Common myeloid progenitor, CD34-positive (primary cell): ENCODE results near the gene MVK.

Source experiments
- CTCF ChIA-PET: fragments of 350-600 bp; sonication (Branson Sonifier 250); formaldehyde crosslinking; loops from one replicate; lab custom pipeline; 2021; ENCODE audit warnings: antibody characterized with exemption; lab: Charles Lee
- POLR2A ChIA-PET: fragments of 350-600 bp; sonication (Branson Sonifier 250); formaldehyde crosslinking; loops from one replicate; lab custom pipeline; 2021; ENCODE audit warnings: antibody characterized with exemption; lab: Charles Lee
- DNase-seq, 3 donors: peaks; one replicate each; pipeline versions ENCODE4 v3.0.0 to v3.0.0-alpha.2; 2013
- H3K27ac ChIP-seq, 2 experiments: 1 replicate in 1 of 2; 2 replicates in 1 of 2; pipeline ENCODE4 v1.7.0; 2013; ENCODE audit warnings: inconsistent platforms in 2 of 2, low read length in 2 of 2, mild to moderate bottlenecking in 2 of 2, low read depth in 1 of 2, moderate library complexity in 1 of 2; ENCODE audit not compliant: severe bottlenecking in 2 of 2, insufficient read depth in 1 of 2, poor library complexity in 1 of 2
- H3K27me3 ChIP-seq, 5 experiments: replicated peaks in 2 of 5; 1 replicate in 3 of 5; 2 replicates in 2 of 5; pipeline versions ENCODE4 v1.6.1 to v1.7.0; 2013; ENCODE audit warnings: low read length in 4 of 5, mild to moderate bottlenecking in 2 of 5, moderate library complexity in 2 of 5, inconsistent platforms in 1 of 5; ENCODE audit not compliant: insufficient read depth in 5 of 5, control insufficient read depth in 4 of 5
- H3K36me3 ChIP-seq, 4 experiments: 1 replicate in 2 of 4; 2 replicates in 2 of 4; pipeline versions ENCODE4 v1.6.1 to v1.7.0; 2013; ENCODE audit warnings: low read length in 3 of 4, control low read depth in 1 of 4, mild to moderate bottlenecking in 1 of 4; ENCODE audit not compliant: control insufficient read depth in 4 of 4, insufficient read depth in 4 of 4
- H3K4me1 ChIP-seq, 4 experiments: 1 replicate in 3 of 4; 2 replicates in 1 of 4; pipeline versions ENCODE4 v1.6.1 to v1.7.1; 2013; ENCODE audit warnings: low read length in 3 of 4, mild to moderate bottlenecking in 3 of 4, control low read depth in 1 of 4, inconsistent platforms in 1 of 4, moderate library complexity in 1 of 4; ENCODE audit not compliant: control insufficient read depth in 4 of 4, insufficient read depth in 4 of 4; ENCODE audit errors: control extremely low read depth in 1 of 4
- H3K4me3 ChIP-seq, 7 experiments: 1 replicate in 4 of 7; 2 replicates in 3 of 7; pipeline versions ENCODE4 v1.5.1 to v1.7.0; 2013; ENCODE audit warnings: mild to moderate bottlenecking in 7 of 7, low read length in 6 of 7, moderate library complexity in 6 of 7, inconsistent platforms in 2 of 7, low read depth in 2 of 7, control low read depth in 1 of 7; ENCODE audit not compliant: insufficient read depth in 4 of 7, control insufficient read depth in 1 of 7; ENCODE audit errors: extremely low read depth in 1 of 7
- H3K9me3 ChIP-seq, 5 experiments: 1 replicate in 4 of 5; 2 replicates in 1 of 5; pipeline versions ENCODE4 v1.6.1 to v1.7.1; 2013; ENCODE audit warnings: low read length in 4 of 5, mild to moderate bottlenecking in 2 of 5, inconsistent platforms in 1 of 5, low read depth in 1 of 5, moderate library complexity in 1 of 5; ENCODE audit not compliant: control insufficient read depth in 4 of 5, insufficient read depth in 2 of 5; ENCODE audit errors: control extremely low read depth in 1 of 5
- WGBS: methylation state at CpG from one replicate; pipeline ENCODE4 v1.1.5; 2013; ENCODE audit not compliant: insufficient coverage; 5-methylcytosine and 5-hydroxymethylcytosine counted together

MVK gene

DNA sequence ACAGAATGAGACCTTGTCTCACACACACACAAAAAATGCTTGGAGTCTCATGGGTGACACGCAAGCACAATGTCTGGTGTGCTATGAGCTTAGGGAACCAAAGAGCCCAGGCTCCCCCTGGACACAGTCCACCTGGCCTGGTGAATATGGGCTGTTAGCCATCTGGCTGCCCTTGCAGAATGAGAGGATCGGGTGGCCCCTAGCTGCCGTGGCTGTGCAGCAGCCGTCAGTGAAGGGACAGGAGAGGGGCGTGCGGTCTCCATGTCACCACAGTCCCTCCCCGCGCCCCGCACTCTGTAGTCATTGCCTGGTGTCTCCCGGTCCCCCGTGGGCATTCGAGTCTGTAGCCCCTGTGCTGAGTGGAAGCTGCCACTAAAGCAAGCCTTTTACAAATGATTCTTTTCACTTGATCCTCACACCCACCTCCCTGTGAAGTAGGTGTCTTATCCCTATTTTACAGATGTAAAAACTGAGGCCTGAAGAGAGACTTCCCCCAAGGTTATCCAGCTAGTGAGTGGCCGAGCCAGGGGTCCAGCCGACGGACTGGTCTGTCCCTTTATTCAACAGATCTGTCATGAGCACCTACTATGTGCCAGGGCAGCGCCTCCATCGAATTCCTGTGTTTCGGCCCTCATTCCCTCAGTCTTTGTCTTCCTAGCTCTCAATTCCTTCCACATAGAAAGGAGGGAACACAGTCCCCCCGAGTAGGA, 18.8 kb downstream of the MVK start:
- no peak for DNase-seq
- peaks cover 2 to 20% (median 9%) of the 10 kb centered on the region in 4 experiments for H3K4me1 ChIP-seq
- no peak overlapping the region for H3K27ac ChIP-seq
- POLR2A ChIA-PET: no interaction called here
- CTCF ChIA-PET: interaction anchor here (1.5 kb wide), 1 partner anchor 19 kb away, joined by 3 read pairs; the partner anchor contains the start of genes MMAB and MVK
- peaks cover 0 to 89% (median 17%) of the 10 kb centered on the region in 4 experiments for H3K36me3 ChIP-seq
- peaks cover 0 to 4% (median 0%) of the 10 kb centered on the region in 5 experiments for H3K27me3 ChIP-seq
- no peaks in the 10 kb centered on the region for H3K9me3 ChIP-seq
- H3K4me3 ChIP-seq: no peak overlapping the region
- WGBS: 96% methylated on average over 16 of the region's 19 CpGs

DNA sequence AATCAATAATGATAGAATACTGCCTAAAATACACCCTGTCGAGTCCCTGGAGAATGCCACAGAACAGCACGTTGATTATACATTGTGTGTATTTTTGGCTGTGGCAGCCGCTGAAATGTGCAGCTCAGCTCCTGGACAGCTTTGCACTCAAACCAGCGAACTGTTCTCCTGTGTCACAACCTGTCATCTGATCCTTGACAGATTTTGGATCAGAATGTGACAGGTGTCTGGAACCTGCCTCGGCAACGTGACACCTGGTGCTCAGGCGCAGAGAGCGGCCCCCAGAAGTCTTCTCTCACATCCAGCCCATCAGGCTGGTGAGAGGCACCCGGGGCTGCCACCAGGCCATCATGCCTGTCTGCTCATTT, 19.3 kb downstream of the MVK start:
- Histone ChIP-seq H3K36me3 (peaks cover 0 to 84% (median 17%) of the 10 kb centered on the region in 4 experiments), H3K9me3 (no peaks in the 10 kb centered on the region), H3K27me3 (peaks cover 0 to 4% (median 0%) of the 10 kb centered on the region in 5 experiments), H3K27ac (no peak overlapping the region), H3K4me3 (no peak overlapping the region), H3K4me1 (peaks cover 2 to 20% (median 13%) of the 10 kb centered on the region in 4 experiments)
- POLR2A ChIA-PET: no interaction called here
- no peak for DNase-seq
- CTCF ChIA-PET: interaction anchor here (1.5 kb wide), 1 partner anchor 20 kb away, joined by 3 read pairs; the partner anchor contains the start of genes MMAB and MVK
- WGBS: 96% methylated on average over 9 of the region's 9 CpGs

DNA sequence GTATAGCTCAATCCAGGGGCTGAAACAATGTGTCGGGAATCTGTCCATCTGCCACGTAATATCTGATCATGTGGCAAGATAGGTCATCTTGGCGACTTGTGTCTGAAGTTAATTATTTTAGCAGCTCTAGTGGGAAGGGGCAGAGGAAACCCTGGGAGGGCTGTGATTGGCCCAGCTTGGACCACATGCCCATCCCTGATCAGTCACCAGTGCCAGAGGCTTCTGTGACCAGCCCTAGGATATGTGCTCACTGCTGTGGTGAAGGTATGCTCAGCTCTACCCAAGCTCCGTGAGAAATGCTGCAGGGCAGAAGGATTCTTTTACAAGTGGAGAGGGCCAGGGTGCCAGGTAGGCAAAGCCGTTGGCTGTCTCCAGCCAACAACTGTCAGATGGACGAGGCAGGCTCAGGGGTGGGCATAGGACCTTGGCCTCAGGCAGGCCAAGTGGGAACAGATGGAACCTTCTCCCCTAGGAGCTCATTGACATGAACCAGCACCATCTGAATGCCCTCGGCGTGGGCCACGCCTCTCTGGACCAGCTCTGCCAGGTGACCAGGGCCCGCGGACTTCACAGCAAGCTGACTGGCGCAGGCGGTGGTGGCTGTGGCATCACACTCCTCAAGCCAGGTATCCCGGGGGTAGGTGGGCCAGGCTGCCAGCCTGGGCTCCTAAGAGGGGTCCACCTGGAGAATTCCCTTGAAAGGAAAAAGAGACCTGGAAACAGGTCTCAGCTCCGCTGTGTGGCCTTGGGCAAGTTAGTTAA, 21.1 kb downstream of the MVK start:
- 94% methylated on average over 15 of the region's 15 CpGs for WGBS
- CTCF ChIA-PET: interaction anchor here (0.9 to 8.3 kb wide), 7 partner anchors 8 to 182 kb away, joined by 3 to 85 read pairs (median 3); no protein-coding TSS in a partner anchor
- H3K9me3 ChIP-seq: no peaks in the 10 kb centered on the region
- H3K4me1 ChIP-seq: peaks cover 2 to 20% (median 13%) of the 10 kb centered on the region in 4 experiments
- POLR2A ChIA-PET: interaction anchor here (0.6 kb wide), 1 partner anchor 69 kb away, joined by 3 read pairs; no protein-coding TSS in a partner anchor
- peaks cover 0 to 4% (median 0%) of the 10 kb centered on the region in 5 experiments for H3K27me3 ChIP-seq
- H3K4me3 ChIP-seq: no peak overlapping the region
- H3K27ac ChIP-seq: no peak overlapping the region
- no peak for DNase-seq
- peaks cover 0 to 66% (median 13%) of the 10 kb centered on the region in 4 experiments for H3K36me3 ChIP-seq

DNA sequence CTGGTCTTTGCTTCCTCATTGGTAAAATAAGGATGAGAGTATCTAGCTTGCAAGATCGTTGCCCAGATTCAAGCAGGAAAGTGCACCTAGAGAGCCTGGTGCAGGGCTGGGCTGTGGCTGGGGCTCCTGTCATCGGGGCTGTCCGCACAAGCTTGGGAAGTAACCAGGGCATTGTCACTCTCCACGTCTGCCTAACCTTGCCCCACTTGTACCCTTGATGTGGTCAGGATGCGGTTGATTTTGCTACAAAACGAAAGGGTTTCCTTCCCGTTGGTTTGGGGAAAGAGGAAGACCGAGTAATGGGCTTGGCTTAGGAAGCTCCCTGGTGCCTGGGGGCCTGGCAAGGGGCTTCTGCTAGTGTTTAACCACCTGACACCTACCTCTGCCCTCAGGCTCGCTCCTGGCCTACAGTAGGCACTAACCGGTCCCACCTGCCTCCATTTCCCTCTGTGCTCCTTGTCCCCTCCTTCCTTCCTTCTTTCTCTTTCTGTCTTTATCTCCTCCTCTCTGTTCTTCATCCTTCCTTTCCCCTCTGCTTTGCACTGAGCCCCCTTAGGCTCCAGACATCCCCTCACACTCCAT, 21.8 kb downstream of the MVK start:
- ChIA-PET CTCF (interaction anchor here (0.9 to 8.3 kb wide), 6 partner anchors 9 to 181 kb away, joined by 3 to 85 read pairs (median 4); no protein-coding TSS in a partner anchor), POLR2A (interaction anchor here (0.6 kb wide), 1 partner anchor 68 kb away, joined by 3 read pairs; no protein-coding TSS in a partner anchor)
- Histone ChIP-seq H3K4me3 (no peak overlapping the region), H3K27ac (no peak overlapping the region), H3K9me3 (no peaks in the 10 kb centered on the region), H3K27me3 (peaks cover 0 to 4% (median 0%) of the 10 kb centered on the region in 5 experiments), H3K4me1 (peaks cover 2 to 20% (median 13%) of the 10 kb centered on the region in 4 experiments), H3K36me3 (peaks cover 0 to 59% (median 13%) of the 10 kb centered on the region in 4 experiments)
- DNase-seq: peak; percentile 54 to 84 (median 80)
- 13% methylated on average over 8 of the region's 10 CpGs for WGBS

DNA sequence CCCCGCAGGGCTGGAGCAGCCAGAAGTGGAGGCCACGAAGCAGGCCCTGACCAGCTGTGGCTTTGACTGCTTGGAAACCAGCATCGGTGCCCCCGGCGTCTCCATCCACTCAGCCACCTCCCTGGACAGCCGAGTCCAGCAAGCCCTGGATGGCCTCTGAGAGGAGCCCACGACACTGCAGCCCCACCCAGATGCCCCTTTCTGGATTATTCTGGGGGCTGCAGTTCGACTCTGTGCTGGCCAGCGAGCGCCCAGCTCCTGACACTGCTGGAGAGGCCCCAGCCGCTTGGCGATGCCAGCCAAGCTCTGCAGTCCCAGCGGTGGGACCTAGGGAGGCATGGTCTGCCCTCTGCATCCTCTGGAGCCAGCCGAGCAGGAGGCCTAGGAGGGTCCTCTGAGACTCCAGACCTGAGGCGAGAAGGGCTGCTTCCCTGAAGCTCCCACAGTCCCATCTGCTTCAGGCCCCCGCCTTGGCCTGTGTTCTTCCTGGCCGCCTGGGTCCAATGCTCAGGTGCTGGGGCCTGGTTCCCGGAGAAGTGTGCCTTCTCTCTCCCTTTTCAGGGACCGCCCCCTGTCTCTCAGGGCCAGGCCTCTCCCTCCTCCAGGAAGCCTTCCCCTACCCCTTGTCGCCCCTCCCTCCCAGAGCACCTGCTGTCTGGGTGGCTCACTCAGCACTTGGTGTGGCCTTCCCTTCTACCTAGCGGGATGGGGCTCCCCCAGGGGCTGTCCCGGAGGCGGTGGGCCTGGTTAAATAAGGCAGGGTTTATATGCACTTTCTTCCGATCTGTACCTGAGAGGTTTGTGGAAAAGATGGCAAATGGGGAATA, 23.0 kb downstream of the MVK start:
- Histone ChIP-seq H3K4me1 (peaks cover 2 to 20% (median 13%) of the 10 kb centered on the region in 4 experiments), H3K27ac (no peak overlapping the region), H3K27me3 (peaks cover 0 to 4% (median 0%) of the 10 kb centered on the region in 5 experiments), H3K9me3 (no peaks in the 10 kb centered on the region), H3K4me3 (no peak overlapping the region), H3K36me3 (peaks cover 0 to 47% (median 11%) of the 10 kb centered on the region in 4 experiments)
- no peak for DNase-seq
- POLR2A ChIA-PET: no interaction called here
- WGBS: 97% methylated on average over 22 of the region's 24 CpGs
- CTCF ChIA-PET: interaction anchor here (0.8 to 8.3 kb wide), 12 partner anchors 10 to 240 kb away, joined by 3 to 85 read pairs (median 3); partner anchors contain the start of genes MMAB and MVK

DNA sequence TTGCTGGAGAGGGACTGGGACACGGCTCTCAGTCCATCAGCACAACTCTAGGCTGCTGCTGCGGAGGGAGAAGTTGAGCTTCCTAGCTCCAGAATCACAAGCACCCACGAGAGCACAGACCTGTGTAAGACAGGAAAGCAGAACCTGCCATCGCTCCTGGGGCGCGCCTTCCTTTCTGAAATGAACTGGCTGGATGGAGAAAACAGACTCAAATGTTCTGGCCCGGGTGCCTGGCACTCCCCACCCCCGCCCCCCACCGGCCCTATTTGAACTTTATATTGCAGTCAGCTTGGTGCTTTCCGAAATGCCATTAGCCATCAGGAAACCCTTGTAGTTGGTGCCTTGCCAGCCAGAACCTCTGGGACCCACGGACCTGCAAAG, 23.8 kb downstream of the MVK start:
- WGBS: 56% methylated on average over 7 of the region's 11 CpGs
- Histone ChIP-seq H3K9me3 (no peaks in the 10 kb centered on the region), H3K4me1 (peaks cover 2 to 20% (median 13%) of the 10 kb centered on the region in 4 experiments), H3K4me3 (no peak overlapping the region), H3K27ac (no peak overlapping the region), H3K36me3 (peaks cover 0 to 39% (median 7%) of the 10 kb centered on the region in 4 experiments), H3K27me3 (peaks cover 0 to 4% (median 0%) of the 10 kb centered on the region in 5 experiments)
- POLR2A ChIA-PET: no interaction called here
- CTCF ChIA-PET: interaction anchor here (0.6 to 8.3 kb wide), 18 partner anchors 11 to 239 kb away, joined by 3 to 85 read pairs (median 4); partner anchors contain the start of genes MMAB and MVK
- no peak for DNase-seq
